Omental fat pad (tissue), 4 donors: ENCODE measurements around the gene HNRNPH3. TPM values are rescaled to one million over a fixed set of nuclear protein-coding genes. Genes with fewer than 3 reads are reported as not detected.

Experiments used
- ATAC-seq: fragments of 150-250 bp; one replicate; pipeline ENCODE4 v1.9.1; 2016; ENCODE audit warnings: mild to moderate bottlenecking, moderate library complexity; ENCODE audit not compliant: low FRiP score
- DNase-seq: peaks from one replicate; pipeline ENCODE4 v3.0.0-alpha.2; 2019; ENCODE audit warnings: low spot score
- CTCF ChIP-seq, 3 donors: fragments of 450-650 bp; IDR thresholded peaks; one replicate each; pipeline ENCODE4 v1.5.1; 2016 to 2017; ENCODE audit warnings: antibody characterized with exemption in 3 of 3, mild to moderate bottlenecking in 3 of 3, moderate library complexity in 2 of 3
- total RNA-seq, 4 donors: library from RNA; depleted of rRNA; stranded (reverse); fragments of >200 nt; gene quantifications; one replicate each; pipeline ENCODE4 v1.1.0, GENCODE V29; 2016

Gene HNRNPH3
- total RNA-seq, 4 donors from 2014 or later = 52.4 to 72.2 (median 63.2) TPM

GRCh38 chr10:68333058-68333395 is 1.2 kb downstream of the HNRNPH3 start:
- TF ChIP-seq CTCF (IDR thresholded peaks at IDR 0.05) = no peak
- no peak for DNase-seq
- no peak for ATAC-seq

GRCh38 chr10:68333440-68334431 is 1.9 kb downstream of the HNRNPH3 start:
- ATAC-seq (no peak), DNase-seq (no peak)
- TF ChIP-seq CTCF (IDR thresholded peaks at IDR 0.05) = no peak

GRCh38 chr10:68334672-68335467 is 3.0 kb downstream of the HNRNPH3 start:
- DNase-seq (no peak), ATAC-seq (no peak)
- TF ChIP-seq CTCF (IDR thresholded peaks at IDR 0.05) = no peak

GRCh38 chr10:68336754-68337351 is 5.0 kb downstream of the HNRNPH3 start:
- no peak for TF ChIP-seq CTCF (IDR thresholded peaks at IDR 0.05)
- ATAC-seq (no peak), DNase-seq (no peak)

GRCh38 chr10:68340358-68341080 is 8.7 kb downstream of the HNRNPH3 start:
- ATAC-seq = no peak
- no peak for TF ChIP-seq CTCF (IDR thresholded peaks at IDR 0.05)
- no peak for DNase-seq

GRCh38 chr10:68342909-68343516 is 11.1 kb downstream of the HNRNPH3 start:
- ATAC-seq (no peak), DNase-seq (no peak)
- no peak for TF ChIP-seq CTCF (IDR thresholded peaks at IDR 0.05)
